ENCODE results near the gene SPRED1.
A peak's percentile ranks its signal among the peaks of the same experiment; 100 is the strongest.

Gene SPRED1

DNA sequence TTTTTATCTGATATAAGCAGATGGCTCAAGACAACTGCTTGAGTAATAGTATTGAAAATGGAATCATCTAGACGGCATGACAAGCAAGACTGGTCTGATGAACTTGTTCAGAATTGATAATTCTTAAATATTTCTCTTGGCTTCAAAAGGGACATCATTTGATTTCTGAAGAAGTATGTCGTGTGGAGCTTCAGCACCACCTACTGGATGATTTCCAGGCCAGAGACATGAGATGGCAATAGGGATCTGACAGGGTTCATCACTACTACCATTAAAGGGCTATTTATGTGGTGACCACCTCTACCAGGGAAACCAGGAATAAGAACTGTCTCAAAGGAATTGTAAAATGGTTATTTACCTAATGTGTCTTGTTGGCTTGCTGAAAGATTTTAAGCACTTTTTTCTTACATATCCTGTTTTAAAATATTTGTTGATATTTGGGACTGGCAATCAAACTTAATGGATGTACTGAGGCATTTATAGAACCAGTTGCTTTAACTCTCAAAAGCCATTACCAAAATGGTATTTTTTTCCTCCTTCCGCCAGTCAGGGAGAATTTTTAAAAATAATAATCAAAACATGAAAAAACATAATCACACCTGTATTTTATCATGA, 101.8 kb downstream of the SPRED1 start:
- DNase-seq (ENCODE audit: low read depth in 2 of 2) = peak; percentile 12 to 22

DNA sequence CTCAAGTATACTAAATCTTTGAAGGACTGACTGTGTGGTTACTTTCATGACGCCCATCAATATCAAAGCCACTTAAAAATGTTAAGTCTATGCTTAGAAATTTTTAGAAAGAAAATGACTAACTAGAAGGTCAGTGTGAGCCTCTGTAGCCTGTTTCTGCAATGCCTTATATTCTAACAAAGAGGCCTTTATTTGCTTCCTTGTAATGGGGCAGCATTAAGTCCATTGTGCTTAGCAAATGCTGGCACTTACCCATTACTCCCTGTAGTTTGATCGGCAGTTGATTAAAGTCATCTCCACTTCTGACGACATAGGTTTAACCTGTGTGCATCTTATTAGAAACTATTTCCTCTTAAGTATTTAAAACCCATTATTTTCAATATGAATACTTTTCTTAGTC, 109.7 kb downstream of the SPRED1 start:
- DNase-seq (ENCODE audit: low read depth in 2 of 2) = no peak

DNA sequence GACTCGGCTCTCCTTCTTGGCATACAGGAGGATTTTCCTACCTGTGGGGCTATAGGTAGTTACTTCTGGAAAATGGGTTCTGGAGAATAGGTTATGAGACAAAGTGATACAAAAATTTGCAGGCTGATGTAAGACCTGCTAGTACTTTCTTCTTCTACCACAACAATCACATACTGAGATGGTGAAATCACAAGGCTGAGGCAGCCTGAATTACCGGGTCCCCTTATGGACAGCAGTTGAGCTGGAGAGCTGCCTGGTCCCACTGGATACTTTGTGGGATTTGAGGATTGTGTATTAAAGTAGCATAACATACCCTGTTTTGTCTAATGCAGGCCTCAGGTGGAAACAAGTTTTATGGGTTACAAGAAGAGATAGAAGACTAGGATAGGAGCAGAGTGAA, 114.8 kb downstream of the SPRED1 start:
- no peak for DNase-seq (ENCODE audit: low read depth in 2 of 2)

DNA sequence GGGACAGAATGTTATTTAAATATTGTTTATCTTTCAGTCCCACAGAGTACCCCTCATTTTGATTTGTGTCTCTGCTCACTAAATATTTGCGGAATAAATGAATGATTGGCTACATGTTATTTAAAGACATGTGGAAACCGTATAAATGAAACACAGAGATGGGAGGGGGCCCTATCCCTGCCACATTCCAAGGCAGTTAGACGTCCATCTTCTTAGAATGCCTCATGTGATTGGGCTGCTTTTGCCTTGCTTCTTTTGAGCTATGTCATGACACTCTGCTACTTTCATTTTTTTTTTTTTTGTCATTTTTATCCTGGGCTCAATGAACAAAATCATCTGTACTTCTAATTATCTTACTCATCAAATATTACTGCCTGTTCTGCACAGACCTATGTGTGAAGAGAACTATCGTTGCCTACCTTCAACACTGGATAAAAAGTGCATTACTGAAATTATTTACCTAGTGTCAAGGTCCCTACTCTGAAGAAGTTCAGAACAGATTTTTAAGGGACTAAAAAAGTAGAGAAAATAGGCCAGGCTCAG, 117.4 kb downstream of the SPRED1 start:
- DNase-seq (ENCODE audit: low read depth in 2 of 2) = no peak

DNA sequence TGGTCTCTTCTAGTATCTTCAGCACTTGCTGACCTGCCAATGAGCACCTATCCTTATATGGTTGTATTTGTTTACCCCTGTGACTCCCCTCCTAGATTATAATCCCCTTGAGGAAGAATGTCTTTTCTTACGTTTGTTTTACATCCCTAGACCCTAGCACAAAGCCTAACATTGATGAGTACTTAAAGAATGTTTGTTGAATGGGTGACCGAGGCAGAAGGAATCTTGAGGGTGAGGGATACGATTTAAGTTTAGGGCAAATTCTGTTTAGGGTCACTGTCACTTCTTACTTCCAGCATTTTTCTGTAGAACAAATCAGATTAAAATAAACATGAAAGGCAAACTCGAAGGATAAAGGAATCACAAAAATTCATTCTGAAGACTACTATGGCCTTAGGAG, 120.4 kb downstream of the SPRED1 start:
- DNase-seq (ENCODE audit: low read depth in 2 of 2) = no peak

DNA sequence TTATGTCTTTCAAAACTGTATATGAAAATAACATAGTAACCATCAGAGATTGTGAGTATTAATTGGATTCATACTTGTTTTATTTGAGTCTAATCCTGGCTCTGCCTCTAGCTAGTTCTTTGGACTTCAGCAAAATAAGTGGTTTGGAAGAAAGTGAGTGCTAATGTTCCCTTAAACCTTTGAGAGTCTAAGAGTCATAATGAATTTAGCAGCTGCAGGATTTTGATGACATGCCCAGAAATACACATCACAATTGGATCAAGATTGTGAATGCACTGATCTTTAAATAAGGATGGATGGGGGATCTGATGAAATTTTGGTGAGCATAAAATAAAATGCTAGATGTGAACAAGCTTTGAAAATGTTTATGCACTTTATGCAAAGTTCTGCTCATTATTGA, 121.4 kb downstream of the SPRED1 start:
- no peak for DNase-seq (ENCODE audit: low read depth in 2 of 2)

DNA sequence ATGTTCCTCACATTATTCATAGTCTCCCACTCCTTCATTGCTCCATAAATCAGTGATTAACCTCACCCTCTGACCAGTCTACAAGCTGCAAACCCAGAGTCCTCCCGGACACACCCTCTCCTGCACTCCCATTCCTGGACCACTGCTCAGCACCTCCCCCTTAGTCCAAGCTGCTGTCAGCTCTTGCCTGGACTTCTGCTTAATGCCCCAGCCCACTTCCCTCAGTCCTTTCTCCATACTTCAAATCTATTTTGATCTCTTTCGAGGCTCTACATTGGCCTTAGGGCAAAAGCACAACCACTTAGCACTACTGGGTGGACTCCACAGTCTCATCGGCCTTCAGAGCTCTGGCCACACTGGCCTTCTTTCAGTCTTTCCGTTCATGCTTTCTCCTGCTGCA, 121.9 kb downstream of the SPRED1 start:
- no peak for DNase-seq (ENCODE audit: low read depth in 2 of 2)

DNA sequence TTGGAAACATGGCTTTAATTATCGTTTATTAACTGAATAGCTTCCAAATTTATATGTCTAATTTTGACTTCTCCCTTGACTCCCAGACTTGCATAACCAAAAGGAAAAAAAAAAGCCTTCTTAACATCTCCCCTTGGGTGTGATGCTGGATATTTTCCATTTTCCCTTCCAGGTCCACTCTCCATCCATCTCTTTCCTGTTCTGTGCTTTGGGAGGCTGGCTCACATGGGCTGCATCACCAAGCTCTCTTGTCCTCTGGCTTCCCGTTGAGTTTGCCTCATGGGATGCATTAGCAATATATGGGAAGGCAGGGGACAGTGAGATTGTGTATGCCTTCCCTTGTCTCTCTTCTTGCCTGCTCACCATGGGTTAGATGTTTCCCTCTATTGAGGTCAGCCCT, 123.4 kb downstream of the SPRED1 start:
- no peak for DNase-seq (ENCODE audit: low read depth in 2 of 2)

DNA sequence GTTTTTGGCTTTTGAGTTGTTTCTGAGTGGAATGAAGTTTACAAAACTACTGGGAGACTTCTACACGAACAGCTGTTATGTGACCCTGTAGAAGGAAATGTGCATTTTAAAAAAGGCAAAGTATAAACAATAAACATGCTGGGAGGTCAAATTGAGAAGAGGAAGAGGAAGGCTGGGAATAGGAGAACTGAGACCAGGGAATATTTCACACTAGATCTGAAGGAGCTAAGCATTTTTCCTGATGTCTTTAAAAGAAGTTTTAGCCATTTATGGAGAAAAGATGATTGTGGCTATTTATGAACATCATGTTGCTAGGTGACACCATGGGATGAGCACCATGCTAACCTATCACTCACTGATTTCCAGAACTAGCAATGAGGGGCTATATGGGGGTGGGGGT, 125.0 kb downstream of the SPRED1 start:
- no peak for DNase-seq (ENCODE audit: low read depth in 2 of 2)

DNA sequence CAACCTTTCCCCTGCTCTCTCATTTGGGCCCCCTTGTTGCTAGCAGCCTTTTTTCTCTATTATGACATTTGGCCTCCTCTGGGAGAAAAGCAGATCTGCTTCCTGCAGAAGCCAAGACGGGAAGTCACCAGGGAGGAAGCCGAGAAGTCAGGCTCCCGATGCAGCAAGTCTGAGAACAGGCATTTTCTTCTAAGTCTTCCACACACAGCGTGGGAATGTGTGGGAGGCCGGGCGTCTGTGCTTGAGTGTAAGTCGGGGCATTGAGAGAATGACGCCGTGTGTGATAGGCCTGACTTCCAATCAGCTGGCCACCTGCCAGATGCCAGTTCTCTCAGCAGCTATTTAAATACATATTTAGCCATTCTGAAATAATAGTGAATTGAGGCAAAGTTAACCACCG, 125.5 kb downstream of the SPRED1 start:
- DNase-seq (ENCODE audit: low read depth in 2 of 2) = no peak

DNA sequence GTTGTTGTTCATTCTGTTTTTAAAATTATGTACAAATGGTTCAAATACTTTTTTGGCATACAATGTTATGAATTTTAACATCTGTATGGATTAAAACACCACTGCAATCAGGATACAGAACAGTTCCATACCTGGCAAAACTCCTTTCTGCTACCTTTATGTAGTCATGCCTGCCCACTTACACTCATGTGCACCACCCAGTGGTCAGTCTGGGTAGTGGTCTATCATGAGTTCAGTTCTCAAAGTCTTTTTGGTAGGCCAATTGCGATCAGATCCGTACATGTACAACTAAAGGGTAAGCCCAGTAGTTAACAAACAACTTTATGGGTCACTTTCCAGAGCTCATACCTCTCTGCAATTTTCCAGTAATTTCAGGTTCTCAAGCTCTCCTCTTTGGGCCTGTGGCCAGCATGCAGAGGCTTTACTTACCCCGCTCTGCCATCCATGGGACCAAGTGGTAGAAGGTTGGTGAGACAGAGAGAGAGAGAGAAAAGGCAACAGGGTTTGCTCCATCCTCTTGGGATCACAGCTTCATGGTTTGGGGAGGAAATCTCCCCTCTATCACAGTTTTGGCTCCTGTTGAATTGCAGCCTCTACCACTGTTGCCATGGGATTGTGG, 137.4 kb downstream of the SPRED1 start:
- DNase-seq (ENCODE audit: low read depth in 2 of 2) = peak; percentile 21 to 28

DNA sequence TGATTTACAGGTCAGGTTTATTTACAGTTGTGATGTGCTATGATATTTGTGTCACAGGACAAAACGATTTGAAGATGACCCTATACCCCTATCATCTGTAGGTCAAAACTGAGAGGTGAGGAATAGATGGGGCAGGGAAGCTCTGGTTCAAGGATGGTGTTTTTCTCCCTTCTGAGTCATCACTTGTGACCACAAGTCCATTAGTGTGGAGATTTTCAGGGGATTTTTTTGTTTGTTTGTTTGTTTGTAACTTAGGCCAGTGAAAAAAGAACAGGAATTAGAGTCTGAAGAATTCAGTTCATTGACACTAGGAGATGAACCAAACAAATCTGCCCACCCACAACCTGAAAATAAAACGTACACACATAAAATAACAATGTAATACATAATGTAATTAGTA, 138.6 kb downstream of the SPRED1 start:
- DNase-seq (ENCODE audit: low read depth in 2 of 2) = no peak

DNA sequence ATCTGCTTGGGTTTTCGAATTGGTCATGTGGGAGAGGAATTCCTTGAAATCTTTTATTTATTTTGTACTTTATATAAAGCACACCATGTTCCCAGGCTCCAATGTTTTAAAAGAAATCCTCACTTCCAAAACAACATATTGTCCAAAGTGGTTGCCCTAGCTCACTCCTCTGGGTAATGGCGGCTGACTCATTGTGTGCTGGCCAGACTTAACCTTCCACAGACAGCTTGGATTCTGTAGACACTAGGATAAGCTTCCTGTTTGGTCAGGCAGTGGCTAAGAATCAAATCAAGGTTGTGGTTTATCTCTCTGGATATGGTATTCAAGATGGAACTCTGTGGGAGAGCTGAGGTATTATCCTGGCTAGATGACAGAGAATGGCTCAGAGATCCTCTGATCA, 145.5 kb downstream of the SPRED1 start:
- DNase-seq (ENCODE audit: low read depth in 2 of 2) = no peak

DNA sequence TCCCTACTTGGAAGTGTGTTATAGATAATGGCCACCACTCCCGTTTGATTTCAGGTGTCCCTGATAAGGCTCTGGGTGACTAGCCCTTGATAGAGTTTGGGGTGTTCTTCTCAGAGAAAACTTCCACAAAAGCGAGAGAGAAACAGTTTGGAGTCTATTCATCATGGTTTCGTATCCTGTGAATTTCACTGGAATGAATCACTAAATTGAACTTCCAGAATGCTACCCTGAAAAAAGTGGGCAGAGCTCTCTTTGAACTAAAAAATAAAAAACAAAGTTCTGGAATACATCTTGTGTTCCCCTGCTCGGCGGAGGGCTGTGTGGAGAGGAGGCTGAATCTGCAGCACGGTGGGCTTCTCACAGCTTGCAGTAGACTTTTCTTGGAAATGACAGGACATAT, 148.5 kb downstream of the SPRED1 start:
- DNase-seq (ENCODE audit: low read depth in 2 of 2) = no peak

DNA sequence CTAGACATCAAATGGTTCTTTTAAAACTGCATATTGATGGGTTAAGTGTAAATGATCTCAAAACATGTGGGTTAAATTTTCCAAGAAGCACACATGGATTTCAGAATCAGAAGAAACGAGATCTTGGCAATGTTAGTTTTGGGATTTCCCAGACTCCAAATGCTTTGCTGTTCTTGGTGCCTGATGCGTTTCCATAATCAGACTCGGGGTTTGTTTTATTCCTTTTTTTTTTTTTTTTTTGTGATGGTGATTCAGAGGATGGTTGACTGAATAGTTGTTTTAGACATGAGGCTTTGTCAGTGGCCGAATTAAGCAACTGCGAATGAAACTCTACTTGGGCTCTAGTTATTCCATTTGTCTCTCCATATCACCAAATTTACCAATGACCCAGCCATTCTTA, 149.1 kb downstream of the SPRED1 start:
- DNase-seq (ENCODE audit: low read depth in 2 of 2) = no peak

DNA sequence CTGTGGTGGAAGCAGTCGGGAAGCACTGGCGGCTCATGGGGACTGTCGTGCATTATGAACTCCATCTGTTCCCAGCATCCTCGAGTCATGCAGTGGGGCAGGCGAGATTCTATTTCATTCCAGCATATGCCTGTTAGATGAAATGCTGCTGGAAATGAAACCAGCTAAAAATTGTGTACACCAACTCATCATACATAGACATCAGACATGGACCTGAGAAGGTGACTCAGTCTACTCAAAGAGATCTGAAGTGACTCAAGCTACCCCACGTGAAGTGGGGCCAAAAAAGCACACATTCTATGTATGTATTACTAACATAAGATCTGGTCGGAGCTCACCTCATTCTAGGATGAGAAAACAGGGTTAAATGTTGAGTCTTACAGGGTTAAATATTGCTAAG, 153.8 kb downstream of the SPRED1 start:
- no peak for DNase-seq (ENCODE audit: low read depth in 2 of 2)
